Renal pelvis (tissue), 4 donors: ENCODE results near the gene DEDD. TPM values are rescaled to one million over a fixed set of nuclear protein-coding genes. Genes with fewer than 3 reads are reported as not detected.

Experiments used
- DNase-seq: peaks from one replicate; pipeline ENCODE4 v3.0.0-alpha.2; 2013
- polyA plus RNA-seq, 3 donors: library from polyadenylated mRNA; unstranded; fragments of 120-200 nt; gene quantifications; one replicate each; pipeline ENCODE4 v1.2.1, GENCODE V29; 2013; ENCODE audit not compliant: insufficient read length in 3 of 3

The DEDD gene
- polyA plus RNA-seq, 3 donors = 50.3 to 58.0 (median 57.8) TPM

DNA sequence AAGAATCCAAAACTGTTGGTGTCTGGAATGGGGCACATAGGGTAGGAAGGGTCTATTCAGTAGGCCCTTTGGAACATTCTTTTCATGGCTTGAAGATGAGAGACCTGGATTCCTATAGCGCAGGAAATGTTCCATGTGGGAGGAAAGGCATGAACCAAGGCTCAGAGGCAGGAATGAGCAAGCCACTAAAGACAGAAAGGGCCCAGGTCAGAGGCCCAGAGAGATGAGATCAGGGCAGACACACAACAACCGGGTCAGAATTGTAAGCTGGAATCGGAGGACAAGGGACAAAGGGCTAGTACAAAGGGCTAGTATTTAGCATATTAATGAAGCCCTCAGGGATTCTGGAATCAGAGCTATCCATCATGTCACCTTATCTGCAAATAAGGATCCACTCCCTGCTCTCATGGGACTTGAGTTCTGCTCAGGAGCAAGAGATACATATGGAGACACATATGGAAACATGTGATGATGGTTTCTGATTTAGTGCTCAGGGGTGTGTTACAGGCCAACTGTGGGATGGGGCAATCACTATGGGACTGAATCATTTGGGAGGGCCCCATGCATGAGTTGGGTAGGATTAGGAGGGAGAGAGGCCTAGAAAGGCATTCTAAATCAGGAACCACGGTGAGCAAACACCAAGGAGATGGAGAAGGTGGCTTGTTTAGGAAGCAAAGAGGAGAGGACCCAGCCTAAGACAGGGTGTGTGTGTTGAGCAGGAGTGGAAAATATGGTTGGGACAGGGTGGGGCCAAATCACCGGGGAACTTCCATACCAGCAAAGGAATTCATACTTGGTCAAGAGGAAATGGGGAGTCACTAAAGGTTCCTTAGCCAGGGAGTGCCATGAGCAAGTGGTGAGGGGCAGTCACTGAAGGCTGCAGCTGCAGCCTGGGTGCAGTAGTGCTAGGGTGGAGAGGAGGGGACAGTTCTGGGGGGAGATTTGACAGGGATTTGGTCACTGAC, 51.7 kb downstream of the DEDD start:
- no peak for DNase-seq

GRCh38 chr1:161079436-161080110, 52.9 kb downstream of the DEDD start:
- DNase-seq = no peak

DNA sequence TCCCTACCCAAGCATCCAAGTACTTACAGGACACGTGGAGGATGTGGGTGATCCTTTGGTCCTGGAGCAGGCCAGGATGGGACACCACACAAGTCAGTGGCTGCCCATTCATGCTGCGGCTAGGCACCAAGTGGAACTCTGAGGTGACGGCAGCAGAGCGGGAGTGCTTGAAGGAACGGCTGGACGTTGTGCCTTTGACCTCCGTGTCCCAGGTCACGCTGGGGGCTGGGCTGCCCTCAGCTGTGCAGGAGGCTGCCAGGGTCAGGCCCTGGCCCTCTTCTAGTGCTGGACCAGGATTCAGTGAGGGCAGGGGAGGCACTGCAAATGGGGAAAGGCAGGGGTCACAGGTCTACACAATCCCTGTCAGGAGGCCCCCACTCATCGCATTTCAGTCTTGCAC, 55.0 kb downstream of the DEDD start:
- DNase-seq = no peak

GRCh38 chr1:161076410-161076809, 56.1 kb downstream of the DEDD start:
- no peak for DNase-seq

DNA sequence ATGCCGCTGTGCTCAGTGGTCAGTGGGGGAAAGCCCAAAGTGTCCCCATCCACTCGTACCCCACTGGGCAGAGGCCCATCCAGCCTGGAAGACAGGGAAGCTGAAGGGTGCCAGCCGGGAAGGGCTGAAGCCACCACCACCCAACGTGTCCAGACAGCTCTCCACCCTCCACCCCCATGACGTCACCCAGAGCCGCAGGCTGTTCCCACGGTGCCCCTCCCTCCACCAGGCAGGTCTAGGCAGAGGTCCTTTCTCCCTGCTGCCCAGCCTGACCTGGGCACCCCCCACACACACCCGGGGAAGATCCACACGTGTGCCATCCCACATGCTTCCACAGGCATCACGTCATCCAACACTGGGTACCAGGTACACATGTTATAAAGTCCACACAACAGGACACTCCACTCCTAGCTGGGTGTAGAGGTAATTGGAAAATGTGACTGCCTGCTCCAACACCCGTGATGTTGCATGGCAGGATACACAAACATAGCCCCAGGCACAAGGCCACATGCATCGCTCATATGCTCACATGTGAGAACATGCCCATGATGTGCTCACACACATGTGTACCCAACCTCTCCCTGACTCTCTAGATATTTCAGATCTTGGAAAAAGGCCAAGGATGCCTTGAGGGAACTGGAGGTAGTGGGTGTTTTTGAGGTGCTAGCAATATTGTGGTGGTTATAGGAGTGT, 57.6 kb downstream of the DEDD start:
- DNase-seq = no peak

- no peak for DNase-seq
These were observed 58.9 kb downstream of the DEDD start for GRCh38 chr1:161073474-161074121.

- DNase-seq = no peak
These were observed 59.6 kb downstream of the DEDD start for GRCh38 chr1:161072751-161073449.

GRCh38 chr1:161071886-161072371, 60.5 kb downstream of the DEDD start:
- DNase-seq = no peak

Other genes starting within 250 kb of the DEDD start
- 1 to 10 TPM; 1.4 to 5.1 (median 2.7) TPM for gene ITLN1, start 247.5 kb downstream of the DEDD start, polyA plus RNA-seq
- under 1 TPM in 1 of 3 donors, not detected in 2; 0.10 TPM for gene ITLN2, start 177.9 kb downstream of the DEDD start, polyA plus RNA-seq
- gene F11R, start 111.5 kb downstream of the DEDD start, polyA plus RNA-seq = 100 to 1,000 TPM in 1 of 3 donors, 10 to 100 TPM in 2; 79.3 to 103 (median 89.2) TPM
- 10 to 100 TPM; 61.6 to 79.0 (median 67.7) TPM for gene TSTD1, start 93.7 kb downstream of the DEDD start, polyA plus RNA-seq
- gene USF1, start 86.7 kb downstream of the DEDD start, polyA plus RNA-seq = 10 to 100 TPM; 59.2 to 64.1 (median 63.6) TPM
- gene ARHGAP30, start 62.8 kb downstream of the DEDD start, polyA plus RNA-seq = 1 to 10 TPM; 1.9 to 2.8 (median 2.4) TPM
- 1 to 10 TPM; 3.9 to 4.8 (median 4.4) TPM for gene NECTIN4, start 43.1 kb downstream of the DEDD start, polyA plus RNA-seq
- gene KLHDC9, start 34.3 kb downstream of the DEDD start, polyA plus RNA-seq = 10 to 100 TPM; 17.1 to 20.3 (median 19.0) TPM
- 10 to 100 TPM; 68.8 to 96.1 (median 69.5) TPM for gene PFDN2, start 14.6 kb downstream of the DEDD start, polyA plus RNA-seq
- 10 to 100 TPM; 51.9 to 57.2 (median 55.1) TPM for gene NIT1, start 14.6 kb downstream of the DEDD start, polyA plus RNA-seq
- 100 to 1,000 TPM; 123 to 161 (median 140) TPM for gene UFC1, start 21.3 kb upstream of the DEDD start, polyA plus RNA-seq
- gene USP21, start 26.8 kb upstream of the DEDD start, polyA plus RNA-seq = 10 to 100 TPM; 49.0 to 52.6 (median 52.5) TPM
- gene PPOX, start 33.8 kb upstream of the DEDD start, polyA plus RNA-seq = 10 to 100 TPM; 38.3 to 58.6 (median 57.3) TPM
- gene B4GALT3, start 44.8 kb upstream of the DEDD start, polyA plus RNA-seq = 10 to 100 TPM; 41.4 to 47.2 (median 44.1) TPM
- gene ADAMTS4, start 66.4 kb upstream of the DEDD start, polyA plus RNA-seq = under 1 TPM; 0.73 to 0.88 (median 0.86) TPM
- 100 to 1,000 TPM; 189 to 208 (median 198) TPM for gene NDUFS2, start 69.7 kb upstream of the DEDD start, polyA plus RNA-seq
- 10 to 100 TPM in 2 of 3 donors, 1 to 10 TPM in 1; 9.8 to 13.9 (median 10.2) TPM for gene FCER1G, start 82.6 kb upstream of the DEDD start, polyA plus RNA-seq
- under 1 TPM in 1 of 3 donors, not detected in 2; 0.46 TPM for gene APOA2, start 91.0 kb upstream of the DEDD start, polyA plus RNA-seq
- gene TOMM40L, start 93.4 kb upstream of the DEDD start, polyA plus RNA-seq = 10 to 100 TPM; 14.3 to 16.5 (median 14.4) TPM
- 1 to 10 TPM; 2.8 to 4.6 (median 3.2) TPM for gene NR1I3, start 105.5 kb upstream of the DEDD start, polyA plus RNA-seq
- 1 to 10 TPM; 1.1 to 1.9 (median 1.8) TPM for gene PCP4L1, start 126.1 kb upstream of the DEDD start, polyA plus RNA-seq
- gene MPZ, start 177.3 kb upstream of the DEDD start, polyA plus RNA-seq = 1 to 10 TPM; 3.6 to 6.7 (median 4.2) TPM
- 100 to 1,000 TPM; 264 to 274 (median 266) TPM for gene SDHC, start 181.7 kb upstream of the DEDD start, polyA plus RNA-seq
- gene CFAP126, start 235.2 kb upstream of the DEDD start, polyA plus RNA-seq = 10 to 100 TPM; 12.7 to 18.8 (median 13.2) TPM